SK-N-SH (cell line): ENCODE measurements around the gene DOC2A. TPM values are rescaled to one million over a fixed set of nuclear protein-coding genes. Genes with fewer than 3 reads are reported as not detected.

Experiments used
- CTCF ChIA-PET: fragments of 300-600, 350-600 bp; formaldehyde crosslinking; extraction: SDS; loops from one replicate; lab custom pipeline; 2021; lab: Yijun Ruan, JAX
- POLR2A ChIA-PET: fragments of 350-600 bp; sonication (Branson Sonifier 250); formaldehyde crosslinking; extraction: SDS; loops from one replicate; lab custom pipeline; 2020; ENCODE audit warnings: antibody characterized with exemption, inconsistent platforms; lab: Yijun Ruan, JAX
- DNase-seq: peaks from one replicate; pipeline ENCODE4 v3.0.0; 2012
- H2AFZ ChIP-seq: fragments of 200-600 bp; sonication (generic); 2 replicates; pipeline ENCODE4 v1.8.1; 2016; ENCODE audit warnings: antibody characterized with exemption, mild to moderate bottlenecking, low read depth
- H3F3A ChIP-seq: fragments of 200-600 bp; sonication (generic); replicated peaks from 2 replicates; pipeline ENCODE3; 2016; ENCODE audit warnings: antibody characterized with exemption, mild to moderate bottlenecking; ENCODE audit not compliant: insufficient read depth
- H3K27ac ChIP-seq, 2 experiments: fragments of 200-500 bp in 1 of 2; fragments of 200-600 bp in 1 of 2; sonication (Bioruptor generic) in 1 of 2; sonication (generic), shearing (Covaris generic) in 1 of 2; 2 replicates each; pipeline versions ENCODE4 v1.5.1 to v1.6.1; 2014 to 2016; ENCODE audit warnings: low read depth in 2 of 2, inconsistent platforms in 1 of 2, low read length in 1 of 2, mild to moderate bottlenecking in 1 of 2, mixed read lengths in 1 of 2
- H3K27me3 ChIP-seq: fragments of 200-600 bp; sonication (generic), shearing (Covaris generic); 2 replicates; pipeline ENCODE4 v1.6.1; 2016; ENCODE audit warnings: mixed run types; ENCODE audit not compliant: insufficient read depth
- H3K36me3 ChIP-seq, 2 experiments: fragments of 200-500 bp in 1 of 2; fragments of 200-600 bp in 1 of 2; sonication (Bioruptor generic) in 1 of 2; sonication (generic) in 1 of 2; replicated peaks in 1 of 2; 2 replicates each; pipeline versions ENCODE3 to v1.5.1; 2014 to 2016; ENCODE audit warnings: low read length in 1 of 2, mild to moderate bottlenecking in 1 of 2; ENCODE audit not compliant: insufficient read depth in 2 of 2, control insufficient read depth in 1 of 2
- H3K4me1 ChIP-seq, 2 experiments: fragments of 200-500 bp in 1 of 2; fragments of 200-600 bp in 1 of 2; sonication (Bioruptor generic) in 1 of 2; sonication (generic), shearing (Covaris generic) in 1 of 2; 2 replicates each; pipeline versions ENCODE4 v1.5.1 to v1.6.1; 2014 to 2016; ENCODE audit warnings: low read depth in 1 of 2, low read length in 1 of 2, mixed run types in 1 of 2; ENCODE audit not compliant: insufficient read depth in 2 of 2, control insufficient read depth in 1 of 2
- H3K4me2 ChIP-seq: fragments of 200-600 bp; sonication (generic), shearing (Covaris generic); 2 replicates; pipeline ENCODE4 v1.6.1; 2017; ENCODE audit warnings: mixed run types
- H3K4me3 ChIP-seq, 2 experiments: fragments of 200-500 bp in 1 of 2; fragments of 200-600 bp in 1 of 2; sonication (Bioruptor generic) in 1 of 2; sonication (generic), shearing (Covaris generic) in 1 of 2; 2 replicates each; pipeline versions ENCODE4 v1.5.1 to v1.8.1; 2014 to 2016; ENCODE audit warnings: low read depth in 2 of 2, inconsistent platforms in 1 of 2, low read length in 1 of 2, mild to moderate bottlenecking in 1 of 2, mixed read lengths in 1 of 2, moderate library complexity in 1 of 2
- H3K79me2 ChIP-seq: fragments of 200-600 bp; sonication (generic); 2 replicates; pipeline ENCODE4 v1.8.1; 2017; ENCODE audit warnings: mild to moderate bottlenecking; ENCODE audit not compliant: insufficient read depth
- H3K9ac ChIP-seq: fragments of 200-600 bp; sonication (generic); 2 replicates; pipeline ENCODE4 v1.6.1; 2017; ENCODE audit warnings: mixed run types
- H3K9me2 ChIP-seq: fragments of 200-600 bp; sonication (generic); 2 replicates; pipeline ENCODE4 v1.6.1; 2017; ENCODE audit warnings: mixed run types
- H3K9me3 ChIP-seq: fragments of 200-600 bp; sonication (generic); 2 replicates; pipeline ENCODE4 v1.6.1; 2017; ENCODE audit warnings: mixed run types, mild to moderate bottlenecking, moderate library complexity
- H4K20me1 ChIP-seq: fragments of 200-600 bp; sonication (generic); 2 replicates; pipeline ENCODE4 v1.6.1; 2017; ENCODE audit warnings: mild to moderate bottlenecking, mixed run types; ENCODE audit not compliant: insufficient read depth
- CTCF ChIP-seq: fragments of 200-600 bp; sonication (generic); IDR thresholded peaks from 2 replicates; pipeline ENCODE4 v1.6.1; 2017; ENCODE audit warnings: antibody characterized with exemption, mild to moderate bottlenecking, moderate library complexity
- ELF1 ChIP-seq: IDR thresholded peaks from 2 replicates; pipeline ENCODE4 v1.4.0; 2012
- EP300 ChIP-seq, 2 experiments: IDR thresholded peaks; 2 replicates each; pipeline versions ENCODE4 v1.4.0 to v1.6.1; 2012; ENCODE audit warnings: borderline replicate concordance in 1 of 2, low read depth in 1 of 2, low read length in 1 of 2
- FOSL2 ChIP-seq: IDR thresholded peaks from 2 replicates; pipeline ENCODE4 v1.4.0; 2012; ENCODE audit warnings: low read depth, mild to moderate bottlenecking, moderate library complexity, borderline replicate concordance
- FOXJ3 ChIP-seq: sonication (generic); formaldehyde crosslinking; IDR thresholded peaks from 2 replicates; pipeline ENCODE4 v1.5.1; 2020; ENCODE audit warnings: mild to moderate bottlenecking, missing genetic modification reagents
- FOXM1 ChIP-seq: IDR thresholded peaks from 2 replicates; pipeline ENCODE4 v1.4.0; 2012; ENCODE audit warnings: low read depth, mild to moderate bottlenecking
- GABPA ChIP-seq: IDR thresholded peaks from 2 replicates; pipeline ENCODE4 v1.4.0; 2012; ENCODE audit warnings: low read depth, mild to moderate bottlenecking
- JUND ChIP-seq: IDR thresholded peaks from 2 replicates; pipeline ENCODE4 v1.4.0; 2012
- MAX ChIP-seq: IDR thresholded peaks from 2 replicates; pipeline ENCODE4 v1.4.0; 2012; ENCODE audit warnings: low read depth
- MEF2A ChIP-seq: IDR thresholded peaks from 2 replicates; pipeline ENCODE4 v1.4.0; 2012; ENCODE audit warnings: low read depth, borderline replicate concordance
- NFIC ChIP-seq: IDR thresholded peaks from 2 replicates; pipeline ENCODE4 v1.4.0; 2012; ENCODE audit warnings: borderline replicate concordance
- NRF1 ChIP-seq: IDR thresholded peaks from 2 replicates; pipeline ENCODE4 v1.6.1; 2012; ENCODE audit warnings: low read depth, mild to moderate bottlenecking, low read length
- PBX3 ChIP-seq: IDR thresholded peaks from 2 replicates; pipeline ENCODE4; 2012
- RAD21 ChIP-seq: IDR thresholded peaks from 2 replicates; pipeline ENCODE4 v1.6.1; 2012; ENCODE audit warnings: mild to moderate bottlenecking, low read length
- RCOR1 ChIP-seq: fragments of 150-350 bp; IDR thresholded peaks from 2 replicates; pipeline ENCODE4 v1.6.1; 2017; ENCODE audit warnings: antibody characterized with exemption, low read length
- REST ChIP-seq: IDR thresholded peaks from 2 replicates; pipeline ENCODE4 v1.6.1; 2012; ENCODE audit warnings: mild to moderate bottlenecking, low read depth, low read length, moderate library complexity
- RFX5 ChIP-seq: IDR thresholded peaks from 2 replicates; pipeline ENCODE4 v1.6.1; 2012; ENCODE audit warnings: mild to moderate bottlenecking, improper control_type of control experiment, low read length
- TAF1 ChIP-seq: IDR thresholded peaks from 2 replicates; pipeline ENCODE4 v1.6.1; 2012; ENCODE audit warnings: low read depth, mild to moderate bottlenecking, low read length, moderate library complexity, borderline replicate concordance
- TEAD4 ChIP-seq: IDR thresholded peaks from 2 replicates; pipeline ENCODE4 v1.4.0; 2012; ENCODE audit warnings: mild to moderate bottlenecking, borderline replicate concordance; ENCODE audit not compliant: insufficient read depth
- USF2 ChIP-seq: fragments of 150-350 bp; IDR thresholded peaks from 2 replicates; pipeline ENCODE4 v1.6.1; 2017; ENCODE audit warnings: antibody characterized with exemption, low read length, low read depth, borderline replicate concordance
- YY1 ChIP-seq: IDR thresholded peaks from 2 replicates; pipeline ENCODE4 v1.4.0; 2012; ENCODE audit warnings: low read depth, mild to moderate bottlenecking
- ZBTB33 ChIP-seq: IDR thresholded peaks from 2 replicates; pipeline ENCODE4 v1.4.0; 2012; ENCODE audit warnings: low read depth, borderline replicate concordance
- WGBS: methylation state at CpG from one replicate; pipeline ENCODE4 v1.1.6; 2017; ENCODE audit warnings: low lambda C conversion rate; 5-methylcytosine and 5-hydroxymethylcytosine counted together
- polyA plus RNA-seq, 3 experiments: library from polyadenylated mRNA; depleted of rRNA; stranded (reverse); fragments of >200 nt; gene quantifications; 2 replicates each; pipeline ENCODE4 v1.2.3, GENCODE V29; 2012

Gene DOC2A
- polyA plus RNA-seq, 1 of the 3 experiments (the other 2 are of a cell fraction) = 10.4 TPM

GRCh38 chr16:29961479-29962343 is 49.1 kb downstream of the DOC2A start, which contains the start of gene TMEM219 (continued):
- peak; percentile 70; the same call in 1 of the 2 replicates for TF ChIP-seq TAF1
- TF ChIP-seq ELF1 = 0 out of 2 replicates have a peak, but pooled peaks have one; percentile 18
- no peak for TF ChIP-seq FOXM1
- peak; percentile 43 for TF ChIP-seq CTCF
- peak; percentile 90 for TF ChIP-seq NRF1
- TF ChIP-seq MAX = peak; percentile 78; the same call in 1 of the 2 replicates
- TF ChIP-seq NFIC = no peak
- no peak for TF ChIP-seq PBX3

GRCh38 chr16:29961127-29961478 is 49.7 kb downstream of the DOC2A start:
- no peak for DNase-seq
- Histone ChIP-seq H3K79me2 (peaks cover 2% of the 10 kb centered on the region), H3K36me3 (peaks cover 0 to 5% of the 10 kb centered on the region in 2 experiments), H3K9me3 (no peaks in the 10 kb centered on the region), H3K4me3 (peak overlapping the region; percentile 66 to 78), H2AFZ (peak overlapping the region; percentile 96), H3K4me1 (peaks cover 0 to 15% of the 10 kb centered on the region in 2 experiments; a peak in 1 of 4 replicates), H3K4me2 (peak overlapping the region; percentile 97), H3K9ac (peak overlapping the region; percentile 77), H3K27ac (peak overlapping the region; percentile 69 to 88; a peak in 3 of 4 replicates), H4K20me1 (no peaks in the 10 kb centered on the region), H3K9me2 (no peaks in the 10 kb centered on the region), H3F3A (peaks cover 4% of the 10 kb centered on the region), H3K27me3 (no peaks in the 10 kb centered on the region)
- 76% methylated on average over 10 of the region's 10 CpGs for WGBS
- CTCF ChIA-PET = interaction anchor here (0.8 to 1.7 kb wide), 6 partner anchors 35 to 113 kb away, joined by 3 to 5 read pairs (median 4); partner anchors contain the start of genes ASPHD1, KCTD13 and SEZ6L2
- POLR2A ChIA-PET = interaction anchor here (0.8 to 1.9 kb wide), 5 partner anchors 12 to 105 kb away, joined by 3 to 10 read pairs (median 4); partner anchors contain the start of genes ALDOA, KCTD13 and TAOK2
- TF ChIP-seq YY1 (no peak), ZBTB33 (no peak), ELF1 (no peak), USF2 (no peak), JUND (no peak), GABPA (no peak), MEF2A (no peak), TEAD4 (no peak), RFX5 (no peak), REST (no peak), EP300 (IDR thresholded peaks at IDR 0.05; ENCODE audit: borderline replicate concordance in 1 of 2, low read depth in 1 of 2, low read length in 1 of 2) (no peak), FOSL2 (no peak), RCOR1 (no peak), RAD21 (no peak), FOXJ3 (CRISPR knock-in tag) (no peak)
